Type B pancreatic cell (in vitro differentiated cells): ENCODE results near the gene ANKRD16. TPM values are rescaled to one million over a fixed set of nuclear protein-coding genes. Genes with fewer than 3 reads are reported as not detected.

ENCODE experiments used
- DNase-seq: peaks from one replicate; pipeline ENCODE4 v3.0.0; 2021; ENCODE audit warnings: mixed read lengths; ENCODE audit not compliant: unreplicated experiment; ENCODE audit errors: extremely low spot score
- H3K27ac Mint-ChIP-seq: 2 replicates; pipeline ENCODE4 v1.8.0; 2021; ENCODE audit warnings: mild to moderate bottlenecking, mixed read lengths
- H3K27me3 Mint-ChIP-seq: 2 replicates; pipeline ENCODE4 v1.8.0; 2021; ENCODE audit warnings: mixed read lengths
- H3K36me3 Mint-ChIP-seq: 2 replicates; pipeline ENCODE4 v1.8.0; 2021; ENCODE audit warnings: mixed read lengths
- H3K4me1 Mint-ChIP-seq: one replicate; pipeline ENCODE4 v1.8.0; 2021; ENCODE audit warnings: mixed read lengths; ENCODE audit not compliant: unreplicated experiment
- H3K4me3 Mint-ChIP-seq: 2 replicates; pipeline ENCODE4 v1.8.0; 2021; ENCODE audit warnings: mild to moderate bottlenecking, mixed read lengths
- H3K9me3 Mint-ChIP-seq: 2 replicates; pipeline ENCODE4 v1.8.0; 2021; ENCODE audit warnings: mixed read lengths
- CTCF ChIP-seq: fragments of 200-600 bp; sonication (generic); conservative IDR thresholded peaks from 2 replicates; pipeline ENCODE4 v1.5.0; 2021; ENCODE audit warnings: antibody characterized with exemption, mild to moderate bottlenecking
- total RNA-seq: library from RNA; stranded (reverse); gene quantifications from 2 replicates; pipeline ENCODE4 v1.2.1, GENCODE V29; 2021; ENCODE audit warnings: low replicate concordance

ANKRD16 gene
- total RNA-seq, 1 donor from 2014 or later, result 15.3 TPM

- no peak overlapping the region for H3K27ac Mint-ChIP-seq
- DNase-seq, result no peak
- H3K9me3 Mint-ChIP-seq, result no peaks in the 10 kb centered on the region
- no peaks in the 10 kb centered on the region for H3K4me1 Mint-ChIP-seq
- H3K27me3 Mint-ChIP-seq, result no peaks in the 10 kb centered on the region
- H3K36me3 Mint-ChIP-seq, result peaks cover 41% of the 10 kb centered on the region
- H3K4me3 Mint-ChIP-seq, result no peak overlapping the region
- no peak for TF ChIP-seq CTCF
Observed at GRCh38 chr10:5919568-5919967, 29.9 kb upstream of the ANKRD16 start.

GRCh38 chr10:5918763-5919162, 29.1 kb upstream of the ANKRD16 start:
- no peaks in the 10 kb centered on the region for H3K9me3 Mint-ChIP-seq
- TF ChIP-seq CTCF, result no peak
- no peak for DNase-seq
- H3K36me3 Mint-ChIP-seq, result peaks cover 36% of the 10 kb centered on the region
- no peaks in the 10 kb centered on the region for H3K4me1 Mint-ChIP-seq
- H3K27ac Mint-ChIP-seq, result no peak overlapping the region
- H3K27me3 Mint-ChIP-seq, result no peaks in the 10 kb centered on the region
- H3K4me3 Mint-ChIP-seq, result no peak overlapping the region

GRCh38 chr10:5917305-5917704, 27.6 kb upstream of the ANKRD16 start:
- peaks cover 34% of the 10 kb centered on the region for H3K36me3 Mint-ChIP-seq
- no peaks in the 10 kb centered on the region for H3K9me3 Mint-ChIP-seq
- no peak overlapping the region for H3K27ac Mint-ChIP-seq
- H3K4me3 Mint-ChIP-seq, result no peak overlapping the region
- no peak for DNase-seq
- H3K27me3 Mint-ChIP-seq, result no peaks in the 10 kb centered on the region
- H3K4me1 Mint-ChIP-seq, result no peaks in the 10 kb centered on the region
- TF ChIP-seq CTCF, result no peak

GRCh38 chr10:5915451-5915850, 25.8 kb upstream of the ANKRD16 start:
- DNase-seq, result no peak
- Mint-ChIP-seq H3K4me1 (no peaks in the 10 kb centered on the region), H3K9me3 (no peaks in the 10 kb centered on the region), H3K27me3 (no peaks in the 10 kb centered on the region), H3K36me3 (peaks cover 31% of the 10 kb centered on the region), H3K27ac (no peak overlapping the region), H3K4me3 (no peak overlapping the region)
- TF ChIP-seq CTCF, result no peak

- H3K27ac Mint-ChIP-seq, result no peak overlapping the region
- DNase-seq, result no peak
- no peaks in the 10 kb centered on the region for H3K4me1 Mint-ChIP-seq
- no peaks in the 10 kb centered on the region for H3K9me3 Mint-ChIP-seq
- H3K36me3 Mint-ChIP-seq, result peaks cover 30% of the 10 kb centered on the region
- no peak for TF ChIP-seq CTCF
- H3K4me3 Mint-ChIP-seq, result no peak overlapping the region
- no peaks in the 10 kb centered on the region for H3K27me3 Mint-ChIP-seq
Observed at GRCh38 chr10:5913736-5914135, 24.0 kb upstream of the ANKRD16 start.

- no peak overlapping the region for H3K4me3 Mint-ChIP-seq
- H3K27me3 Mint-ChIP-seq, result no peaks in the 10 kb centered on the region
- H3K27ac Mint-ChIP-seq, result no peak overlapping the region
- TF ChIP-seq CTCF, result no peak
- no peaks in the 10 kb centered on the region for H3K4me1 Mint-ChIP-seq
- no peaks in the 10 kb centered on the region for H3K9me3 Mint-ChIP-seq
- peaks cover 31% of the 10 kb centered on the region for H3K36me3 Mint-ChIP-seq
- DNase-seq, result no peak
Observed at GRCh38 chr10:5911670-5912069, 22.0 kb upstream of the ANKRD16 start.
